GOT3 (cell line): ENCODE measurements around the gene SASH1.

Experiments
- DNase-seq: peaks from one replicate; lab custom pipeline; 2025; ENCODE audit warnings: mixed read lengths; lab: John Stamatoyannopoulos, UW

SASH1 gene

DNA sequence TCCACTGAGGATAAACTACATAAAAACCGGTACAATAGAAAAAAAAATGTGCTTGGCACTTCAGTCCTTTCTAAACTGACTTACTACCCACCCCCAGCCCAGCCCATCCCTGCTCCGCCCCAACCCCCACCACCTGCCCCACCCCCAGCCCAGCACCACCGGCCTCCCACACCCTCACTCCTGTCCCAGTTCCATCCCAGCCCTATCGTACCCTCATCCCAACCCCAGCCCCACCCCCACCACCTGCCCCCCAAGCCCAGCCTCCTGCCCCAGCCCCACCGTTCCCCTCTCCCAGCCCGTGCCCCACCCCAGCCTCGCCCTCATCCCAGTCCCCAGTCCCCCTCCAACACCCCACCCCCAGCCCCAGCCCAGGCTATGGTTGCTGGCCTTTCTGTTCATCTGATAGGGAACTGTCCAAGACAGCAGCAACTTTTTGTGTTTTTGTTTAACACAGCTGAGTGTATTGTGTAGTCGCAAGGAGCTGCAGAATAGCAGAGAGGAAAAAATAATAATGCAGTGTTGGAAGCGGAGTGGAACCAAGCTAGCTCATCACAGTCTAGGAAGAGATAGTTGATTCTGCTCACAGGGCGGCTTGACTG lies 61.9 kb downstream of the SASH1 start:
- DNase-seq: no peak

DNA sequence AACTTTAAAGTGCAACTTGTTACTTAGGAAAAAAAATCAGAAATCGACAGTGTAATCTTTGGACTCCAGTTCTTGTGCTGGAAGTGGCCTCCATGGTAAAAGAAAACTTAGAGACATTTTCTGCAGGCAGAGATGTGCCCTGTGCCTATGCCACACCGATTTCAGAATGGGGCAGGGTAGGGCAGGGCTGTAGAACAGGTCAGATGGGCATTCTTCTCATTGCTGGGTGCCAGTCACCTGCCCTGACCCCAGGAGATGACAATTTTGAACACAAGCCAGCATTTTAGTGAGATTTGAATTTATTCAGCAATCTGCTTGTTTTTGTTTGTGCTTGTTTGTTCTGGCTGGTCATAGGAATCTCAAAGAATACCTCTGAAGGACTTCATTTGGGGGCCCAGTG lies 63.3 kb downstream of the SASH1 start:
- DNase-seq: no peak

DNA sequence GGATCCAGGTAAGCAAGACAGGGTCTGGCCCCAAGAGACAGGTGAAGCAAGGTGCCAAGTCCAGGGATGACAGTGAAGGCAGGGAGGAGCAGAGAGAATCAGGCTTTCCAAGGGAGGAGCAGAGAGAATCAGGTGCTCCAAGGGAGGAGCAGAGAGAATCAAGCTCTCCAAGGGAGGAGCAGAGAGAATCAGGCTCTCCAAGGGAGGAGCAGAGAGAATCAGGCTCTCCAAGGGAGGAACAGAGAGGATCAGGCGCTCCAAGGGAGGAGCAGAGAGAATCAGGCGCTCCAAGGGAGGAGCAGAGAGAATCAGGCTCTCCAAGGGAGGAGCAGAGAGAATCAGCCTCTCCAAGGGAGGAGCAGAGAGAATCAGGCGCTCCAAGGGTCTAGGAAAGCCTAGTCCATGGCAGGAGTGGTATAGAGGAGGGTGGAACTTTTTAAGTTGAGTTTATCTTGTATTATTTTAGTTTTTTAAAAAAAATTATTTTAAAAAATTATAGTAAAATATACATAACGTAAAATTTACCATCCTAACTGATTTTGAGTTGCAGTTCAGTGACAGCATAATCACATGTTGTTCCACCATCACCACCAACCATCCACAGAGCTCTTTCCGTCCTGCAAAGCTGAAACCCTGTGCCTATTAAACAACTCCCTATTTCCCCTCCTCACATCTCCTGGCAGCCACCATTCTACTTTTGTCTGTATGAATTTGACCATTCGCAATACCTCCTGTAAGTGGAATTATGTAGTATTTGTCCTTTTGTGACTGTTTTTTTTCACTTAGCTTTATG lies 64.1 kb downstream of the SASH1 start:
- DNase-seq: no peak

- no peak for DNase-seq
Measured at GRCh38 chr6:148407372-148407771, 64.7 kb downstream of the SASH1 start.

GRCh38 chr6:148413321-148414091 lies 70.9 kb downstream of the SASH1 start:
- DNase-seq: no peak

DNA sequence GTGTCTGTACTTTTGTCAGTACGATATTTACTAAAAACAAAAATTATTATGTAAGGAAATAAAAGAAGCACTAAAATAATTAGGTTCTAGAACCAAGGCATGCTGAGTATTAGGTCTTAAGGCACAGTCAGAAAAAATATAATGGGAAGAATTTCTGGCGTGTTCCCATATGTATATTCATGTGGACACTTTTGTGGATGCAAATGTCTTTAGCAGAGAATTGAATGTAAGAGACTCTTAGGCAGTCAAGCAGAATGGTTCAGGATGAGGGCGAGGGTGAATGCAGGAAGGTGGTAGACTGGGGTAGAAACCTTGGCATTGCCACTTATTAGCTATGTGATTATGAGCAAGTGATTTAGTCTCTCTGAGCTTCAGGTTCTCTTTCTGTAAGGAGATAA lies 71.5 kb downstream of the SASH1 start:
- no peak for DNase-seq

DNA sequence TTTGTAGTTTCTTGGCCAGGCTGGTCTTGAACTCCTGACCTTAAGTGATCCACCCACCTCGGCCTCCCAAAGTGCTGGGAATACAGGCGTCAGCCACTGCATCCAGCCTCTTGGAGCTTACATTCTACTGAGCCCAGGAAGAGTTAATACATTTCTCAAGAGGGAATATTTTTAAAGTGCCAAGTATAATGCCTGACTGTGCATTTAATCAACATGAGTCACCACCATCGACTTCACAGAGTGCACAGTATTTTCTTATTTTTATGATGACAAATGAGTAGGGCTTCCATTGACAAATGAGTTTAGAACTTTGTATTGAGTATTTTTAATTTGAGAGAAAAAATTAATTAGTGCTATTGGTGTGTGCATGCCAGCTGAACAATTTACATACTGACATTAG lies 72.2 kb downstream of the SASH1 start:
- DNase-seq: no peak

DNA sequence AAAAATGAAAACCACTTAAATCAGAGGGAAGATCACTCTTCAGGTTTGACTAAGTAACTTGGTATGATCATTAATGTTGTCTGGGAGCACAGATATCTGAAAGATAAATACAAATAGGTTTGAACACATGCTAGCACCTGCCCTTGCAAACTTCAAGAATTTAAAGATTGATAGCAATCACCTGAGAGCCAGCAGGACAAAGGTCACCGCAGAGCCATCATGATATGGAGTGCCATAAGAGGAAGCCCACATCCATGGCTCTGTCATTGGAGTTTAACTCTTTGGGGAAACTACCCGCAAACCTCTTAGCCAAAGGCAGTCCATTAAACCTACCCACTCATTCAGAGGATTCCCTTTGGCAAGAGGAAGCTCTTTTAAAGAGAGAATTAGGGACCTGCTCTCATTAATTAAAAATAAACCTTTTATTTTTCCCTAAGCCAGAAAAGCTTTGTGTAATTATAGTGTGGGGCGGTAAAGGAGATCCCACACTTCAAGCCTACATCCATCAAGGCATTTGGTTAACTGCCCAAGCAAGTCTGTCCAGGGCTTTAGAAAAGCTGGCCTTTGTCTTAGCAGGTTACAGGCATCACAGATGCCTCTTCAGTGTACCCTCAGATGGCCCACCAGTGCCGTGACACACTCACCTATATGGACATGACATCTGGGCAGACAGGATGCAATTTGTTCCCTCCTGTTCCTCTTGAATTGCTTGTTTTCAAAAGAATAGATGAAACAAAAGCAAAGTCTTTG lies 73.0 kb downstream of the SASH1 start:
- no peak for DNase-seq

- DNase-seq: no peak
Measured at GRCh38 chr6:148416330-148416965, 73.8 kb downstream of the SASH1 start.

DNA sequence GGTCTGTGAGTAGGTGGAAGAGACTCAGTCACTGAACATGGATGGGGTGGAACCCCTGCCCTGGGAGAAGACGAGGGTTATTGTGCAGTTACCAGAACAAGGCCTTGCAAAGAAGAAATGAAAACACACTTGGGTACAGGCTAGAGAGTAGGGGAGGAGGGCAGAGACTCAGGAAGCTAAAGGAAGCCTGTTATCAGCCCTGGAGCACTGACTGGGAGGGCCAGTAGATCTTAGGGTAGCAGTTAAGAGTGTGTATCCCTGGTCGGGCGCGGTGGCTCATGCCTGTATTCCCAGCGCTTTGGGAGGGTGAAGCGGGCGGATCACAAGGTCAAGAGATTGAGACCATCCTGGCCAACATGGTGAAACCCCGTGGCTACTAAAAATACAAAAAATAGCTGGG lies 74.4 kb downstream of the SASH1 start:
- DNase-seq: no peak

GRCh38 chr6:148419430-148419829 lies 76.8 kb downstream of the SASH1 start:
- no peak for DNase-seq

DNA sequence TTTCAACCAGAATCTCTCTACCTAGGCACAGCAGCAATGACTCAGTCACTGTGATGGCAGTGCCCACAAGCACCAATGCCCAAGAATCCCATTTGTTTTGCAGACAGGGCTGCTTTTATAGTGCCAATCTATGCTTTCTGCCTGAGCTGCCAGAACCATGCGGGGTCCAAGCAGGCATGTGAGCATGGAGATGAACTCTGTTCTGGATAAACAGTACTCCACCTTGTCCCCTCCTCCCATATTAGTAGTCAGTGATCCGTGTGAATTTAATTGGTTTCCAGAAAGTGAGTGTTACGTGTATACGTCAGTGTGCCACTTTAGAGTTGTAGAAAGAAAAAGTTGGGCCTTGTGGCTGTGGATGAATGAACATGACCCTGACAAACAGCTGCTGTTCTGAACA lies 79.4 kb downstream of the SASH1 start:
- DNase-seq: no peak

DNA sequence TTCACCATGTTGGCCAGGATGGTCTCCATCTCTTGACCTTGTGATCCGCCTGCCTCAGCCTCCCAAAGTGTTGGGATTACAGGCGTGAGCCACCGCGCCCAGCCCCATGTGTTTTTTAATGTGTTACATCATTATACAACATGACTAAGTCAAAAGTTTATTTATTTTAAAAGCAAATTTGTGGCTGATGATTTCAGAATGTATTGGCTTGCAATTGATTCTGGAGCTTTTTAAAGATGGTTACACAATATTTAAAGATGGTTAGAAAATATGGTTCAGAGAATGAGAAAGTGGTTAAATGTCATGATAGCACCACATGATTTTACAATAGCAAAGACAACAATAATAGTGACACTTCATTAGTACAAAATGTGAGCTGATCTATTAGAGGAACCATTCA lies 80.5 kb downstream of the SASH1 start:
- no peak for DNase-seq

DNA sequence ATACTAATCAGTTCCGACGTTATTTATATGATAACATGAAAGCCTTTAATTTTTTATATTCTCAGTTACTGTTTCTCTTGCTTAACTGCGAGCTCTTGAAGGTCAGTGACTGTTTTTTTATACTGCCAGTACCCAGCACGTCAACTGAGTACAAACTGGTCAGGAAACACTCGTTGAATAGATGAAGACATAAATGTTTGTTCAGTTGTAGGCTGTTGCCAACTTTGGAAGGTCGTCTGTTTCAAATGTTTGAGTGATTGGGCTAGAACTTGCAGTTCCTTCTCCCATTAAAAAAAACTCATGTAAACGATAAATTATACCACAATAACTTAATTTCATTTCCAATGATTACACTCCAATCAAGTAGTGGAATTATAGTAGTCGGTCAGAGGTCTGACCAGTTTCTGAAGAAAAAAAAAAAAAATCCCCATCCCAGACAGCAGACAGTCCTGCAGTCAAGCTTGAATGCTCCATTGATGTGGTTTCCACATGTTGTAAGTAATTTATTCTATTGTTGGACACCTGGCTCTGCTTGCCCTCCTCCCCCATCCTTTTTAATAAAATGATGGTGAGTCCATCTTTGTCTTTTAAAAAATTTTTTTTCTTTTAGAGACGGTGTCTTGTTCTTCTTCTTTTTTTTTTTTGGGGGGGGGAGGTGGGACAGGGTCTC lies 81.1 kb downstream of the SASH1 start:
- no peak for DNase-seq

DNA sequence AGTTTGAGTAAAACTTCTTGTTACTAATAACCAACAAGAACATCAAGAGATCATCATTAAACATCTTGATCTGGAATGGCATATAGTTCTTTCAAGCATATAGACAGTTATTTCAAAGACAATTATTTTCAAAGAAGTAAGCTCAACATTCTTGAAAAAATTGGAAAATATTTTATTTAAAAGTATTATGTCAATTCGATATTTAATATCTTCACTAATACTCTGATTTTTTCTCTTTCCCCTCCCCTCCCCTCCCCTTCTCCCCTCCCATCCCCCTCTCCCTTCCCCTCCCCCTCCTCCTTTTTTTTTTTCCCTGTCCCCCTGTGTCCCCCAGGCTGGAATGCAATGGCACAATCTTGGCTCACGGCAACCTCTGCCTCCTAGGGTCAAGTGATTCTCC lies 82.8 kb downstream of the SASH1 start:
- no peak for DNase-seq

GRCh38 chr6:148426317-148426977 lies 83.8 kb downstream of the SASH1 start:
- no peak for DNase-seq

GRCh38 chr6:148427333-148427732 lies 84.7 kb downstream of the SASH1 start:
- no peak for DNase-seq

GRCh38 chr6:148429423-148429822 lies 86.8 kb downstream of the SASH1 start:
- no peak for DNase-seq

DNA sequence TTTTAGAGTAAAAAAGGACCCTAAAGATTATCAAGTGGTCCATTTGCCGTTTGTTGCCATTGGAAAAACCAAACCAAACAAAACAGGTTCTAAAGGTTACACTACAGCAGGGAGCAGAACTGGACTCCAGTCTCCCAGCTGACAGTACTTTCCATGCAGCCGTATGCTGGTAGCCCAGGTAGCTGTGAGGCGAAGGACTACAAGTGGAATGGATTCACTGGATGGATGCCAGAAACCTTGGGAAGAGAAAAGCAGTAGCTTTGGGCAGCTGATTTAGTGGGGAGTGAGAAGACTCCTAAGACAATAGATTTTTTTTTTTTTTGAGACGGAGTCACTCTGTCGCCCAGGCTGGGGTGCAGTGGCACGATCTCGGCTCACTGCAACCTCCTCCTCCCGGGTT lies 88.3 kb downstream of the SASH1 start:
- DNase-seq: no peak

DNA sequence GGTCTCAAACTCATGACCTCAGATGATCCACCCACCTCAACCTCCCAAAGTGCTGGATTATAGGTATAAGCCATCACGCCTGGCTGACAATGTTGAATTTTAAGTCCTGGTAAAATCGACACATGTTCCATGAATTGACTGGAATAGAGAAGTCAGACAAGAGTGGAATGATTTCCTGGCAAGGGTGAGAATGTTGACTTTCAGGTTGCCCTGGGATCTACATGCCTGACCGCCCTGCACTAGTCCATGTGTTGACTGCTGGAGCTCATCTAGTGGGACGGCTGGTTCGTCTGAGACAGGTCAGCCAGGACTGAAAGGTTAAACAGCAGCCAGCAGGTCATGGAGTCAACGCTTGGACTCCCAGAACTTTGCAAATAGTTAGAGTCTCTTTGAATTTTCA lies 88.8 kb downstream of the SASH1 start:
- no peak for DNase-seq

- no peak for DNase-seq
Measured at GRCh38 chr6:148431840-148432239, 89.2 kb downstream of the SASH1 start.
